H9 (cell line): ENCODE measurements around the gene TMEM170B. TPM values are rescaled to one million over a fixed set of nuclear protein-coding genes. Genes with fewer than 3 reads are reported as not detected.

Experiments used
- DNase-seq: peaks from one replicate; pipeline ENCODE4 v3.0.0-alpha.2; 2017
- H2AFZ ChIP-seq: one replicate; pipeline ENCODE4 v1.6.1; 2013; ENCODE audit warnings: mild to moderate bottlenecking, low read length, control low read depth, moderate library complexity
- H2AK5ac ChIP-seq: 2 replicates; pipeline ENCODE4 v1.6.1; 2013; ENCODE audit warnings: low read length, control low read depth, mixed read lengths; ENCODE audit not compliant: insufficient read length
- H2BK120ac ChIP-seq: one replicate; pipeline ENCODE4 v1.6.1; 2013; ENCODE audit warnings: low read depth, mild to moderate bottlenecking, low read length, control low read depth, inconsistent platforms; ENCODE audit not compliant: poor library complexity, severe bottlenecking
- H2BK12ac ChIP-seq: 2 replicates; pipeline ENCODE4 v1.6.1; 2013; ENCODE audit warnings: low read length, control low read depth, mixed read lengths, low read depth; ENCODE audit not compliant: insufficient read length
- H2BK15ac ChIP-seq: 2 replicates; pipeline ENCODE4 v1.6.1; 2013; ENCODE audit warnings: low read depth, low read length, control low read depth
- H2BK20ac ChIP-seq: one replicate; pipeline ENCODE4 v1.6.1; 2013; ENCODE audit warnings: low read depth, mild to moderate bottlenecking, low read length, control low read depth, inconsistent platforms; ENCODE audit not compliant: poor library complexity, severe bottlenecking
- H2BK5ac ChIP-seq: 2 replicates; pipeline ENCODE4 v1.6.1; 2013; ENCODE audit warnings: low read length, control low read depth, mixed read lengths; ENCODE audit not compliant: insufficient read length
- H3K14ac ChIP-seq: 2 replicates; pipeline ENCODE4 v1.6.1; 2013; ENCODE audit warnings: low read length, control low read depth; ENCODE audit not compliant: insufficient read depth
- H3K18ac ChIP-seq: 2 replicates; pipeline ENCODE4 v1.6.1; 2013; ENCODE audit warnings: low read depth, mild to moderate bottlenecking, mixed read lengths, low read length, control low read depth; ENCODE audit not compliant: insufficient read length
- H3K23ac ChIP-seq: 2 replicates; pipeline ENCODE4 v1.6.1; 2013; ENCODE audit warnings: low read length, control low read depth, mixed read lengths, low read depth; ENCODE audit not compliant: insufficient read length
- H3K23me2 ChIP-seq: 2 replicates; pipeline ENCODE4 v1.6.1; 2013; ENCODE audit warnings: low read depth, mild to moderate bottlenecking, mixed read lengths, low read length, control low read depth; ENCODE audit not compliant: insufficient read length, poor library complexity, severe bottlenecking
- H3K27ac ChIP-seq: 2 replicates; pipeline ENCODE4 v1.5.1; 2013; ENCODE audit warnings: low read length, control low read depth, mixed read lengths, low read depth; ENCODE audit not compliant: insufficient read length
- H3K27me3 ChIP-seq: 2 replicates; pipeline ENCODE4 v1.6.1; 2013; ENCODE audit warnings: low read length, control low read depth, inconsistent platforms; ENCODE audit not compliant: insufficient read depth
- H3K4ac ChIP-seq: 2 replicates; pipeline ENCODE4 v1.6.1; 2013; ENCODE audit warnings: low read depth, mild to moderate bottlenecking, control low read depth, inconsistent platforms, low read length, moderate library complexity
- H3K4me1 ChIP-seq: 2 replicates; pipeline ENCODE4 v1.6.1; 2013; ENCODE audit warnings: low read length, control low read depth, inconsistent platforms; ENCODE audit not compliant: insufficient read depth
- H3K4me2 ChIP-seq: 2 replicates; pipeline ENCODE4 v1.6.1; 2013; ENCODE audit warnings: low read length, control low read depth, mixed read lengths; ENCODE audit not compliant: insufficient read length, insufficient read depth
- H3K56ac ChIP-seq: 2 replicates; pipeline ENCODE4 v1.6.1; 2013; ENCODE audit warnings: low read depth, mild to moderate bottlenecking, mixed read lengths, low read length, control low read depth; ENCODE audit not compliant: insufficient read length
- H3K79me1 ChIP-seq: 2 replicates; pipeline ENCODE4 v1.6.1; 2013; ENCODE audit warnings: low read depth, mild to moderate bottlenecking, moderate library complexity, low read length, control low read depth, inconsistent platforms; ENCODE audit not compliant: insufficient read depth, poor library complexity, severe bottlenecking
- H3K79me2 ChIP-seq: 2 replicates; pipeline ENCODE4 v1.6.1; 2013; ENCODE audit warnings: low read length, control low read depth, inconsistent platforms; ENCODE audit not compliant: insufficient read depth
- H3K9ac ChIP-seq: 2 replicates; pipeline ENCODE4 v1.6.1; 2013; ENCODE audit warnings: low read length, control low read depth, mixed read lengths; ENCODE audit not compliant: insufficient read length; ENCODE audit errors: extremely low read depth
- H3K9me3 ChIP-seq: one replicate; pipeline ENCODE4 v1.6.1; 2013; ENCODE audit warnings: low read depth, low read length, inconsistent platforms; ENCODE audit not compliant: control insufficient read depth
- H3T11ph ChIP-seq: one replicate; pipeline ENCODE4 v1.6.1; 2013; ENCODE audit warnings: mild to moderate bottlenecking, low read length, control low read depth, inconsistent platforms
- H4K20me1 ChIP-seq: one replicate; pipeline ENCODE4 v1.6.1; 2013; ENCODE audit not compliant: control insufficient read depth, insufficient read length, insufficient read depth
- H4K5ac ChIP-seq: 2 replicates; pipeline ENCODE4 v1.6.1; 2013; ENCODE audit warnings: low read depth, mild to moderate bottlenecking, mixed read lengths, low read length, control low read depth; ENCODE audit not compliant: insufficient read length
- H4K8ac ChIP-seq: replicated peaks from 2 replicates; pipeline ENCODE4 v1.6.1; 2013; ENCODE audit warnings: low read length, control low read depth, mixed read lengths, low read depth; ENCODE audit not compliant: insufficient read length
- H4K91ac ChIP-seq: 2 replicates; pipeline ENCODE4 v1.6.1; 2013; ENCODE audit warnings: low read depth, mild to moderate bottlenecking, moderate library complexity, mixed read lengths, low read length, control low read depth; ENCODE audit not compliant: insufficient read length
- H3K27ac Mint-ChIP-seq, 3 experiments: 2 replicates in 2 of 3; 3 replicates in 1 of 3; pipeline ENCODE4 v1.8.0; 2020 to 2021; ENCODE audit warnings: mixed read lengths in 3 of 3, mild to moderate bottlenecking in 1 of 3, moderate library complexity in 1 of 3
- H3K27me3 Mint-ChIP-seq: 2 replicates; pipeline ENCODE4 v1.8.0; 2021; ENCODE audit warnings: low read depth, mild to moderate bottlenecking, moderate library complexity, mixed read lengths
- H3K36me3 Mint-ChIP-seq, 3 experiments: 2 replicates in 2 of 3; 3 replicates in 1 of 3; pipeline ENCODE4 v1.8.0; 2020 to 2021; ENCODE audit warnings: low read depth in 3 of 3, mixed read lengths in 3 of 3; ENCODE audit not compliant: insufficient read depth in 1 of 3
- H3K4me1 Mint-ChIP-seq, 2 experiments: 2 replicates each; pipeline ENCODE4 v1.8.0; 2020; ENCODE audit warnings: mixed read lengths in 2 of 2
- H3K4me3 Mint-ChIP-seq, 2 experiments: 2 replicates in 1 of 2; 3 replicates in 1 of 2; pipeline ENCODE4 v1.8.0; 2020 to 2021; ENCODE audit warnings: mild to moderate bottlenecking in 2 of 2, mixed read lengths in 2 of 2, moderate library complexity in 1 of 2
- H3K9me3 Mint-ChIP-seq, 2 experiments: 2 replicates in 1 of 2; 3 replicates in 1 of 2; pipeline ENCODE4 v1.8.0; 2020; ENCODE audit warnings: mild to moderate bottlenecking in 2 of 2, mixed read lengths in 2 of 2, moderate library complexity in 1 of 2
- WGBS: extraction: QIAGEN DNeasy Blood & Tissue Kit; methylation state at CpG from one replicate; pipeline ENCODE4 v1.1.7; 2013; ENCODE audit warnings: missing lambda C conversion rate, low lambda C conversion rate, mixed read lengths; ENCODE audit not compliant: insufficient read length; ENCODE audit errors: extremely low coverage; 5-methylcytosine and 5-hydroxymethylcytosine counted together
- total RNA-seq: library from RNA; stranded (reverse); gene quantifications from 2 replicates; pipeline ENCODE4 v1.2.1, GENCODE V29; 2021
- TF ChIP-seq, protein P1 (sequence below): fragments of 200-600 bp; sonication (generic); conservative IDR thresholded peaks from 3 replicates; pipeline ENCODE4 v1.8.0; 2021; ENCODE audit warnings: antibody characterized with exemption, mild to moderate bottlenecking

TMEM170B gene
- total RNA-seq, 1 experiment from 2014 or later: 2.9 TPM

DNA sequence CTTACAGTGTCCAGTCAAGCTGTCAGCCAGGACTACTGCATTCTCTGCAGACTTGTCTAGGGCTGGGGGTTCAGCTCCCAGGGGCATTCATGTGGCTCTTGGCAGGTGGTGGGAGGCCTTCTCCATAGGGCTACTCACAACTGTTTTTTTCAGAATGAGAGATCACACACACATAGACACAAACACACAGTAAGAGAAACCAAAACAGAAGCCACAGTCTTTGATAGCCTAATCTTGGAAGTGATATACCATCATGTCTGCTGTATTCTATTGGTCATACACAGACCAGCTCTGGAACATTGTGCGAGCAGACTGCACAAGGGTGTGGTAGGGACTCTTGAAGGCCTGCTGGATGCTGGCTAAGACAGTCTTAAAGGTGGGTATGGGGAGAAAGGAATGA, 13.5 kb downstream of the TMEM170B start:
- no peak for DNase-seq
- Histone ChIP-seq H3K4ac (no peak overlapping the region), H3K18ac (no peak overlapping the region), H4K20me1 (no peaks in the 10 kb centered on the region), H3K9ac (no peak overlapping the region), H2BK120ac (no peak overlapping the region), H2BK20ac (no peak overlapping the region), H3K56ac (no peak overlapping the region), H3K79me1 (no peaks in the 10 kb centered on the region), H3K27me3 (no peaks in the 10 kb centered on the region), H4K8ac (no peak overlapping the region), H2BK12ac (no peak overlapping the region), H3K9me3 (no peaks in the 10 kb centered on the region), H2BK5ac (no peak overlapping the region), H3K23ac (no peak overlapping the region), H3K27ac (no peak overlapping the region), H4K91ac (no peak overlapping the region), H2AFZ (no peak overlapping the region), H2AK5ac (no peak overlapping the region), H3K79me2 (no peaks in the 10 kb centered on the region), H4K5ac (no peak overlapping the region), H3K14ac (no peak overlapping the region), H3K4me1 (no peaks in the 10 kb centered on the region), H3K23me2 (no peaks in the 10 kb centered on the region), H3K4me2 (no peak overlapping the region), H3T11ph (no peak overlapping the region), H2BK15ac (no peak overlapping the region)
- Mint-ChIP-seq H3K4me1 (peaks cover 6 to 7% of the 10 kb centered on the region in 2 experiments), H3K36me3 (peaks cover 0 to 11% (median 3%) of the 10 kb centered on the region in 3 experiments; a peak in 3 of 7 replicates), H3K4me3 (no peak overlapping the region), H3K27ac (no peak overlapping the region), H3K9me3 (peaks cover 2 to 3% of the 10 kb centered on the region in 2 experiments; a peak in 1 of 5 replicates), H3K27me3 (no peaks in the 10 kb centered on the region)
- no CpG with 5 or more reads among the region's 1 CpG for WGBS
- TF ChIP-seq, protein P1, sequence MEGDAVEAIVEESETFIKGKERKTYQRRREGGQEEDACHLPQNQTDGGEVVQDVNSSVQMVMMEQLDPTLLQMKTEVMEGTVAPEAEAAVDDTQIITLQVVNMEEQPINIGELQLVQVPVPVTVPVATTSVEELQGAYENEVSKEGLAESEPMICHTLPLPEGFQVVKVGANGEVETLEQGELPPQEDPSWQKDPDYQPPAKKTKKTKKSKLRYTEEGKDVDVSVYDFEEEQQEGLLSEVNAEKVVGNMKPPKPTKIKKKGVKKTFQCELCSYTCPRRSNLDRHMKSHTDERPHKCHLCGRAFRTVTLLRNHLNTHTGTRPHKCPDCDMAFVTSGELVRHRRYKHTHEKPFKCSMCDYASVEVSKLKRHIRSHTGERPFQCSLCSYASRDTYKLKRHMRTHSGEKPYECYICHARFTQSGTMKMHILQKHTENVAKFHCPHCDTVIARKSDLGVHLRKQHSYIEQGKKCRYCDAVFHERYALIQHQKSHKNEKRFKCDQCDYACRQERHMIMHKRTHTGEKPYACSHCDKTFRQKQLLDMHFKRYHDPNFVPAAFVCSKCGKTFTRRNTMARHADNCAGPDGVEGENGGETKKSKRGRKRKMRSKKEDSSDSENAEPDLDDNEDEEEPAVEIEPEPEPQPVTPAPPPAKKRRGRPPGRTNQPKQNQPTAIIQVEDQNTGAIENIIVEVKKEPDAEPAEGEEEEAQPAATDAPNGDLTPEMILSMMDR: no peak
